GM12878 (cell line): ENCODE results near the gene CAP2.

Source experiments
- CREB1 ChIP-seq: IDR thresholded peaks from 2 replicates; pipeline ENCODE4 v1.6.1; 2012; ENCODE audit warnings: low read depth, mild to moderate bottlenecking, inconsistent platforms
- PRDM15 ChIP-seq: fragments of 450-650 bp; formaldehyde crosslinking; IDR thresholded peaks from 2 replicates; pipeline ENCODE4 v1.4.0; 2020; ENCODE audit warnings: mild to moderate bottlenecking, moderate library complexity
- REST ChIP-seq: IDR thresholded peaks from 2 replicates; pipeline ENCODE4 v1.6.1; 2012; ENCODE audit warnings: mild to moderate bottlenecking, low read depth, low read length
- SPI1 ChIP-seq: IDR thresholded peaks from 2 replicates; pipeline ENCODE4 v1.6.1; 2011; ENCODE audit warnings: low read depth, mild to moderate bottlenecking, low read length, moderate library complexity, borderline replicate concordance; ENCODE audit not compliant: insufficient read depth
- TAF1 ChIP-seq: IDR thresholded peaks from 2 replicates; pipeline ENCODE4 v1.6.1; 2011; ENCODE audit warnings: mild to moderate bottlenecking, low read depth, low read length, borderline replicate concordance
- TF ChIP-seq, protein P1 (sequence below), 3 experiments: IDR thresholded peaks in 2 of 3; conservative IDR thresholded peaks in 1 of 3; 2 replicates each; pipeline ENCODE4 v1.5.1; 2011; ENCODE audit warnings: low read depth in 3 of 3, low read length in 3 of 3, mild to moderate bottlenecking in 3 of 3, control low read depth in 2 of 3, moderate library complexity in 2 of 3, inconsistent platforms in 1 of 3, mixed read lengths in 1 of 3; ENCODE audit not compliant: control insufficient read depth in 2 of 3, insufficient read depth in 1 of 3; ENCODE audit errors: extremely low read depth in 1 of 3

- no peak for TF ChIP-seq SPI1
- TF ChIP-seq, protein P1, sequence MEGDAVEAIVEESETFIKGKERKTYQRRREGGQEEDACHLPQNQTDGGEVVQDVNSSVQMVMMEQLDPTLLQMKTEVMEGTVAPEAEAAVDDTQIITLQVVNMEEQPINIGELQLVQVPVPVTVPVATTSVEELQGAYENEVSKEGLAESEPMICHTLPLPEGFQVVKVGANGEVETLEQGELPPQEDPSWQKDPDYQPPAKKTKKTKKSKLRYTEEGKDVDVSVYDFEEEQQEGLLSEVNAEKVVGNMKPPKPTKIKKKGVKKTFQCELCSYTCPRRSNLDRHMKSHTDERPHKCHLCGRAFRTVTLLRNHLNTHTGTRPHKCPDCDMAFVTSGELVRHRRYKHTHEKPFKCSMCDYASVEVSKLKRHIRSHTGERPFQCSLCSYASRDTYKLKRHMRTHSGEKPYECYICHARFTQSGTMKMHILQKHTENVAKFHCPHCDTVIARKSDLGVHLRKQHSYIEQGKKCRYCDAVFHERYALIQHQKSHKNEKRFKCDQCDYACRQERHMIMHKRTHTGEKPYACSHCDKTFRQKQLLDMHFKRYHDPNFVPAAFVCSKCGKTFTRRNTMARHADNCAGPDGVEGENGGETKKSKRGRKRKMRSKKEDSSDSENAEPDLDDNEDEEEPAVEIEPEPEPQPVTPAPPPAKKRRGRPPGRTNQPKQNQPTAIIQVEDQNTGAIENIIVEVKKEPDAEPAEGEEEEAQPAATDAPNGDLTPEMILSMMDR (IDR thresholded peaks at IDR 0.05 in 2 of 3, conservative IDR thresholded peaks at IDR 0.05 in 1 of 3; ENCODE audit: control insufficient read depth in 2 of 3, extremely low read depth in 1 of 3, insufficient read depth in 1 of 3, low read depth in 3 of 3, low read length in 3 of 3), result peak in 2 of 3 experiments; percentile 11 to 35; a peak in 1 of 6 replicates
- TF ChIP-seq TAF1, result no peak
- TF ChIP-seq PRDM15 (CRISPR knock-in tag), result no peak
- TF ChIP-seq REST, result no peak
- TF ChIP-seq CREB1, result no peak
These were observed 192.5 kb downstream of the CAP2 start for GRCh38 chr6:17585766-17586490.
